GM12874 (cell line): ENCODE results near the gene AGO3.

Source experiments
- TF ChIP-seq, protein P1 (sequence below): IDR thresholded peaks from 2 replicates; pipeline ENCODE4 v1.5.1; 2011; ENCODE audit warnings: low read depth, mild to moderate bottlenecking, control low read depth, low read length, moderate library complexity; ENCODE audit not compliant: insufficient read depth

AGO3 gene

DNA sequence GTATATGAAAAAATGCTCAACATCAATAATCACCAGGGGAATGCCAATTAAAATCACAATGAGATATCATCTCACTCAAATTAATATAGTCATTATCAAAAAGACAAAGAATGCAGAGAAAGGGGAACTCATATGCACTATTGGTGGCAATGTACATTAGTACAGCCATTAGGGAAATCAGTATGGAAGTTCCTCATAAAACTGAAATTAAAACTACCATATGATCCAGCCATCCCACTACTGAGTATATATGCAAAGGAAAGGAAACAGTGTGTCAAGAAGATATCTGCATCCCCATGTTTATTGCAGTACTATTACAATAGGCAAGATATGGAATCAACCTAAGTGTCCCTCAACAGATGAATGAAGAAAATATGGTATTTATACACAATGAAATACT, 120.9 kb downstream of the AGO3 start:
- TF ChIP-seq, protein P1, sequence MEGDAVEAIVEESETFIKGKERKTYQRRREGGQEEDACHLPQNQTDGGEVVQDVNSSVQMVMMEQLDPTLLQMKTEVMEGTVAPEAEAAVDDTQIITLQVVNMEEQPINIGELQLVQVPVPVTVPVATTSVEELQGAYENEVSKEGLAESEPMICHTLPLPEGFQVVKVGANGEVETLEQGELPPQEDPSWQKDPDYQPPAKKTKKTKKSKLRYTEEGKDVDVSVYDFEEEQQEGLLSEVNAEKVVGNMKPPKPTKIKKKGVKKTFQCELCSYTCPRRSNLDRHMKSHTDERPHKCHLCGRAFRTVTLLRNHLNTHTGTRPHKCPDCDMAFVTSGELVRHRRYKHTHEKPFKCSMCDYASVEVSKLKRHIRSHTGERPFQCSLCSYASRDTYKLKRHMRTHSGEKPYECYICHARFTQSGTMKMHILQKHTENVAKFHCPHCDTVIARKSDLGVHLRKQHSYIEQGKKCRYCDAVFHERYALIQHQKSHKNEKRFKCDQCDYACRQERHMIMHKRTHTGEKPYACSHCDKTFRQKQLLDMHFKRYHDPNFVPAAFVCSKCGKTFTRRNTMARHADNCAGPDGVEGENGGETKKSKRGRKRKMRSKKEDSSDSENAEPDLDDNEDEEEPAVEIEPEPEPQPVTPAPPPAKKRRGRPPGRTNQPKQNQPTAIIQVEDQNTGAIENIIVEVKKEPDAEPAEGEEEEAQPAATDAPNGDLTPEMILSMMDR: no peak

DNA sequence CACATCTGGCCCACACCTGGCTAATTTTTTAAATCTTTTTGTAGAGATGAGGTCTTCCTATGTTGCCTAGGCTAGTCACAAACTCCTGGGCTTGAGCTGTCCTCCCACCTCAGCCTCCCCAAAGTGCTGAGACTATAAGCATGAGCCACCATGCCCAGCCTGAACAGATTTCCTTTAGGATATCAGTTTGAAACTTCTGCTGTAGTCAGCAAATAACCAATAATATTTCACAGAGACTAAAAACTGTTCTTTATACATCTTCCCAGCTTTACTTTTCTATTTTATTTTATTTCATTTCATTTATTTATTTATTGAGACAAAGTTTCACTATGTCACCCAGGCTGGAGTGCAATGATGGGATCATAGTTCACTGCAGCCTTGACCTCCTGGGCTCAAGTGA, 123.1 kb downstream of the AGO3 start:
- TF ChIP-seq, protein P1: no peak

DNA sequence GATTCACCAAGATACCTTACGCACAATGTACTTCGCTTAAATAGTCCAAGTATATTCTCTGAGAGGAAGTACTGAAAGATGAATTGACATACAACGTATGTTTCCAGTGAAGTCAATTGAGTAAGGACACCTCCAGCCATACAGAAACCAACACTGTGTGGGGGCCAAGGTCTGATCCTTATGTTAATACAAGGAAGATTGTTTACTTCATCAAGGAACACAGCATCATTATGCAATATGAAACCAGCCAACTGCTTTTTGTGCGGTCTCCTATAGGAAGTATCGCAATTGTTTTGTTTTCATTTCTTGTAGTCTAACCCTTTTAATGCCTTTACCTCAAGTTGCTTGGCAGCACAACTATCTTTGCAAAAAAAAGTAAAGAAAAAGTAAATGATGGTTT, 124.8 kb downstream of the AGO3 start:
- TF ChIP-seq, protein P1: no peak

DNA sequence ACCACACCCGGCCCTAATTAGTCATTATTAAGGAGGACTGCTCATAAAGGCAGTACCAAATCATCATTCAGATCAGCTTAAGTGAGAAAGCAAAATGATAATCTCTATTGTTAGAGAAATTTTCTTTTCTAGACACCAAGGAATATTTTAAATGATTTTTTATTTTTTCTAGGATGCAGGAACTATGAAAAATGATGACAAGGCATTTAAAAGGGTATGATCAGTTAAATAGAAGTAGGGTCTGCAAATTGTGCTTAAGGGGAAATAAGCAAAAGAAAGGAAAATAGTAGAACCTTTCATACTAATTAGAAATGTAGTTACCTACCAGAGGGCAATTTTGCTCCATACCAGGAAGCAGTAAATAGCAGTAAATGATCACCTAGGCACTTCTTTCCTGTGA, 131.4 kb downstream of the AGO3 start:
- TF ChIP-seq, protein P1: no peak

DNA sequence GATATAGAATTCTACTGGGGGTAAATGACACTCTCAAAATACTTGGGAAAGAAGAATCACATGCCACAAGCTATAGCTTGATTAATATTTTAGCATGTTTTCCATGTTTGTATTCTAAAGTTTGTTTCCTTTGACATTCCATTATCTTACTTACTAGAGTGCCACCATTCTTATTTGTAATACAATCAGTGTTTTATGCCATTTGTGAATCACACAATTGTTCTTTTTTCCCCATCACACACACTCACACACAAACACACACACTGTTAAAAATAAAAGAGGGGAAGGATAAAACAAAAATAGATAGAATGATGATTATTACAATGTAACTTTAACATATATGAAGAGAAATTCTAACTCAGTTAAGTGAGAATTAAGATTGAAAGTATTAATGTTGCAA, 137.0 kb downstream of the AGO3 start:
- TF ChIP-seq, protein P1: no peak

DNA sequence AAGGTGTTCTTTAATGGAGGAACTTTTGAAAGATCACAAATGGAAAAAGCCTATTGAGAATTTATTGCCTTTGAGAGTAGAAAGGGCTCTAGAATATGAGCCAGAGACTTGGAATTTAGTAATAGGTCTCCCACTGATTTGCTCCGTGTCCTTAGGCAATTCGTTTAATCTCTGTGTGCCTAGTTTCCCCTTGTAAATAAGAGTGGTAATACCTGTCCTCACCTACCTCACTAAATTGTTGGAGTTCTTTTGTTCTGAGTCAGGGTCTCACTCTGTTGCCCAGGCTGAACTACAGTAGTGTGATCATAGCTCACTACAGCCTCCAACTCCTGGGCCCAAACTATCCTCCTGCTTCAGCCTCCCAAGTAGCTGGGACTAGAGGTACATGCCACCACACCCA, 138.0 kb downstream of the AGO3 start:
- TF ChIP-seq, protein P1: no peak

DNA sequence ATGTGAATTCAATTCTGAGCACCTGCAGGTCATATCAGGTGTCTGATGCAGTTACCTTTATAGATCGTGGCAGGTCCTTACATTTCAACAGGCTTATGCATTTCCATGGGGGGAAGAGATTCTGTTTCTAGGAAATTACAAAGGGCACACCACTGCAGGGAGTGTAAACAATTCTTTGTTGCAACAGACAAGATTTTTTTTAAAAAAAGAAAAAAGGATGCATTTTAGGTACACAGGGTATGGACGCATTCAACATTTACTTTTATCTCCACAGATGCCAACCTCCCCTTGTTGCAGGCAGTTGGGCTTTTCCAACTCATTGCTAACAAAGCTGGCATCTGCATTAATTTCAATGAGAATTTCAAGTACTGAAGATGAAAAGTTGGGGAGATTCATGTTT, 139.4 kb downstream of the AGO3 start:
- TF ChIP-seq, protein P1: no peak
